NT2/D1 (cell line): Measurements from ENCODE around the gene TMEM132D.

ENCODE experiments used
- DNase-seq: peaks from one replicate; pipeline ENCODE4 v3.0.0-alpha.2; 2011; ENCODE audit warnings: low read depth, low spot score
- H3K27me3 ChIP-seq: 2 replicates; pipeline ENCODE4 v1.6.0; 2011; ENCODE audit warnings: mild to moderate bottlenecking; ENCODE audit not compliant: insufficient read length, insufficient read depth
- H3K36me3 ChIP-seq: 2 replicates; pipeline ENCODE4 v1.6.1; 2011; ENCODE audit warnings: mild to moderate bottlenecking, low read length, mixed read lengths; ENCODE audit not compliant: insufficient read depth, insufficient read length
- H3K4me1 ChIP-seq: 2 replicates; pipeline ENCODE4 v1.5.1; 2011; ENCODE audit not compliant: insufficient read depth, insufficient read length
- H3K4me3 ChIP-seq: 2 replicates; pipeline ENCODE4 v1.5.1; 2011; ENCODE audit warnings: low read depth; ENCODE audit not compliant: insufficient read length
- H3K9ac ChIP-seq: 2 replicates; pipeline ENCODE4 v1.6.0; 2011; ENCODE audit warnings: low read depth; ENCODE audit not compliant: insufficient read length
- H3K9me3 ChIP-seq: 2 replicates; pipeline ENCODE4 v1.5.1; 2011; ENCODE audit warnings: mild to moderate bottlenecking, low read length; ENCODE audit not compliant: insufficient read depth
- SUZ12 ChIP-seq: IDR thresholded peaks from 2 replicates; pipeline ENCODE4 v1.6.1; 2011; ENCODE audit not compliant: insufficient read length, insufficient read depth; ENCODE audit errors: extremely low read depth
- YY1 ChIP-seq: IDR thresholded peaks from 2 replicates; pipeline ENCODE4 v1.6.1; 2011; ENCODE audit not compliant: insufficient read length, insufficient read depth
- ZNF274 ChIP-seq: IDR thresholded peaks from 2 replicates; pipeline ENCODE4 v1.6.1; 2011; ENCODE audit warnings: mild to moderate bottlenecking, low read depth, low read length

The TMEM132D gene

GRCh38 chr12:129538137-129538536, 365.7 kb downstream of the TMEM132D start:
- no peak overlapping the region for H3K4me3 ChIP-seq
- no peaks in the 10 kb centered on the region for H3K36me3 ChIP-seq
- H3K9me3 ChIP-seq: no peaks in the 10 kb centered on the region

GRCh38 chr12:129534966-129535750, 368.7 kb downstream of the TMEM132D start:
- Histone ChIP-seq H3K36me3 (no peaks in the 10 kb centered on the region), H3K4me3 (no peak overlapping the region), H3K4me1 (peaks cover 4% of the 10 kb centered on the region), H3K9me3 (no peaks in the 10 kb centered on the region), H3K27me3 (no peaks in the 10 kb centered on the region), H3K9ac (no peak overlapping the region)
- TF ChIP-seq YY1 (no peak), ZNF274 (no peak), SUZ12 (no peak)
- no peak for DNase-seq

More at GRCh38 chr12:129538137-129538536, 365.7 kb downstream of the TMEM132D start:
- no peaks in the 10 kb centered on the region for H3K27me3 ChIP-seq
- no peak overlapping the region for H3K9ac ChIP-seq
- H3K4me1 ChIP-seq: no peaks in the 10 kb centered on the region
- TF ChIP-seq ZNF274: no peak
- no peak for TF ChIP-seq YY1
- TF ChIP-seq SUZ12: no peak
- no peak for DNase-seq

DNA sequence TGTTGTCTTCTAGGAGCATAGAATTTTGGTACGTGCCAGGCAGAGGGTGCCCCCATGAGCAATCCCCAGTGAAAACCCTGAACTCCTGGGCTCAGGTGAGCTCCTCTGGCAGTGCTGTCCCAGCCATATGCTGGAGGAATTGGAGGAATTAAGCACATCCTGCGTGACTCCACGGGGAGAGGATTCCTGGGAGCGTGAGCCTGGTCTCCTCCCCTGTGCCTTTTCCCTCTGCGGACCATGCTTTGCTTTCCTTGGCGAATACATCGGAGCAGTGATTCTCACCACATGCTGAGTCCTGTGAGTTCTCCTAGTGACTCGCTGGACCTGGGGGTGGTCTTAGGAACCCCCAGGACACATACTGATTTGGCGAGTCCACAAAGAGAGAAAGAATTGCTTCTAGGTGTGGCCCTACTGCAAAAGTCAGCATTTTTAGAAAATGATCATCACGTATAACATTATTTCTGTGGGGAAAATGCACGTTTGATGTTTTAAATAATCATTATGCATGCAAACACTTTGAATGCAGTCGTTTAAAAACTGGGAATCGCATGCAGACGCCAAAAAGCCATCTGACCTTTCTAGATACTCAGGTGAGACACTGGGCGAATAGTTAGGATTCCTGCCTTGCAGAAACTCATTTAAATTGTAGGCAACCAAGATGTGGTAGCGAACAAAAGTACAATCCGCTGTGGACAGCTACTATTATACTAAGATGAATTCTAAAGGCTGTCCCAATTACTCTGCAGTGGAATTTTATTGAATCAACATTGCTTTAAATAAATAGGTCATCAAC, 370.9 kb downstream of the TMEM132D start:
- Histone ChIP-seq H3K27me3 (no peaks in the 10 kb centered on the region), H3K9me3 (no peaks in the 10 kb centered on the region), H3K4me3 (no peak overlapping the region), H3K9ac (no peak overlapping the region), H3K4me1 (peaks cover 4% of the 10 kb centered on the region), H3K36me3 (no peaks in the 10 kb centered on the region)
- peak; percentile 5 for DNase-seq
- no peak for TF ChIP-seq YY1
- no peak for TF ChIP-seq ZNF274
- TF ChIP-seq SUZ12: no peak

GRCh38 chr12:129532082-129532481, 371.7 kb downstream of the TMEM132D start:
- no peak for TF ChIP-seq ZNF274
- TF ChIP-seq SUZ12: no peak
- no peak for TF ChIP-seq YY1
- Histone ChIP-seq H3K9ac (no peak overlapping the region), H3K4me1 (peaks cover 4% of the 10 kb centered on the region), H3K27me3 (no peaks in the 10 kb centered on the region), H3K4me3 (no peak overlapping the region), H3K9me3 (no peaks in the 10 kb centered on the region), H3K36me3 (no peaks in the 10 kb centered on the region)
- no peak for DNase-seq

- no peak for DNase-seq
- no peaks in the 10 kb centered on the region for H3K9me3 ChIP-seq
- no peak overlapping the region for H3K4me3 ChIP-seq
- no peaks in the 10 kb centered on the region for H3K36me3 ChIP-seq
- no peak overlapping the region for H3K9ac ChIP-seq
- TF ChIP-seq ZNF274 (no peak), SUZ12 (no peak), YY1 (no peak)
- H3K27me3 ChIP-seq: no peaks in the 10 kb centered on the region
- peaks cover 4% of the 10 kb centered on the region for H3K4me1 ChIP-seq
These were observed 372.8 kb downstream of the TMEM132D start for GRCh38 chr12:129530984-129531383.

GRCh38 chr12:129530517-129530916, 373.3 kb downstream of the TMEM132D start:
- no peak for DNase-seq
- TF ChIP-seq YY1 (no peak), ZNF274 (no peak), SUZ12 (no peak)
- H3K9ac ChIP-seq: no peak overlapping the region
- H3K27me3 ChIP-seq: no peaks in the 10 kb centered on the region
- no peak overlapping the region for H3K4me3 ChIP-seq
- no peaks in the 10 kb centered on the region for H3K36me3 ChIP-seq
- no peaks in the 10 kb centered on the region for H3K9me3 ChIP-seq
- peaks cover 4% of the 10 kb centered on the region for H3K4me1 ChIP-seq

- Histone ChIP-seq H3K9ac (no peak overlapping the region), H3K4me3 (no peak overlapping the region), H3K9me3 (no peaks in the 10 kb centered on the region), H3K36me3 (no peaks in the 10 kb centered on the region), H3K27me3 (no peaks in the 10 kb centered on the region), H3K4me1 (peaks cover 2% of the 10 kb centered on the region)
- TF ChIP-seq YY1: no peak
- TF ChIP-seq ZNF274: no peak
- TF ChIP-seq SUZ12: no peak
- no peak for DNase-seq
These were observed 376.3 kb downstream of the TMEM132D start for GRCh38 chr12:129527506-129527905.
